ENCODE measurements around the gene ATP11A. TPM values are rescaled to one million over a fixed set of nuclear protein-coding genes. Genes with fewer than 3 reads are reported as not detected.

Gene ATP11A
- total RNA-seq, 1 donor from 2014 or later, result 70.9 TPM

DNA sequence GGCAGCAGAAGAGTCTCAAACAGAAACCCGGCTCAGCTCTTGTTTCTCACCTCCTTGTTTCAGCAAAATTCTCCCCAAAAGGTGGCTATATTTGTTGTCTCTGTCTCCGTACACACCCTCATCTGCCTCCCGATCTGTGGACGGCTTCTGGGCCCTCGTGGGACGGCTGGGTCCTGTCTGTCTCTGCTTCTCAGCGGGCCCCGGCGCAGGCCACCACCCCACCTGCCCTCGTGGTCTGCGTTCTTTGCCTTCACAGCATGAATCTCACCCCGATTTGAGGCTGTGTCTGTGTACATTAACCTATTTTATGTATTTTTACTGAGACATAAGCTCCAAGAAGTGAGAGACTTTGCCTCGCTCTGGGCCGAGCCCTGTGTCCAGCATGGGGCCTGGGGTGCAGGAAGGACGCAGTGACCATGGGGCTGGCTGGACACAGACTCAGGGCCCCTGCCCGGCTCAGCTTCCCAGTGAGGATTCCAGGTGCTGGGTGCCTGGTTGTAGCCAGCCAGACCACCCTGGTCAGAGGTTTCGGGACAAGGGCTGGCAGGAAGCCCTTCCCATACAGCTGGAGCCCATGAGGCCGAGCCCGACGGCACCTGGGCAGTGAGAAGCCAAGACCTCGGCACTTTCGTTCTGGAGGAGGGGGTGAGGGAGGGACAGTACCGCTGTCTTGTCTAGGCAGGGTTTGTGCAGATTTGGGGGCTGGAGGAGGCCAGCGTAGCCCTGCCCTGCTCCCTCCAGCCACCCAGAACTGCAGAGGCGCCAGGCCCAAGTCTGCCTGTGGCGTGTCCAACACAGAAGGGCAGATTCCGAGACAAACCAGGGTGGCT lies 200.7 kb downstream of the ATP11A start:
- Mint-ChIP-seq H3K27ac (no peak overlapping the region), H3K36me3 (no peaks in the 10 kb centered on the region), H3K9me3 (no peaks in the 10 kb centered on the region), H3K4me1 (ENCODE audit: unreplicated experiment) (peaks cover 24% of the 10 kb centered on the region), H3K27me3 (peaks cover 8% of the 10 kb centered on the region), H3K4me3 (no peak overlapping the region)
- TF ChIP-seq, protein P1, sequence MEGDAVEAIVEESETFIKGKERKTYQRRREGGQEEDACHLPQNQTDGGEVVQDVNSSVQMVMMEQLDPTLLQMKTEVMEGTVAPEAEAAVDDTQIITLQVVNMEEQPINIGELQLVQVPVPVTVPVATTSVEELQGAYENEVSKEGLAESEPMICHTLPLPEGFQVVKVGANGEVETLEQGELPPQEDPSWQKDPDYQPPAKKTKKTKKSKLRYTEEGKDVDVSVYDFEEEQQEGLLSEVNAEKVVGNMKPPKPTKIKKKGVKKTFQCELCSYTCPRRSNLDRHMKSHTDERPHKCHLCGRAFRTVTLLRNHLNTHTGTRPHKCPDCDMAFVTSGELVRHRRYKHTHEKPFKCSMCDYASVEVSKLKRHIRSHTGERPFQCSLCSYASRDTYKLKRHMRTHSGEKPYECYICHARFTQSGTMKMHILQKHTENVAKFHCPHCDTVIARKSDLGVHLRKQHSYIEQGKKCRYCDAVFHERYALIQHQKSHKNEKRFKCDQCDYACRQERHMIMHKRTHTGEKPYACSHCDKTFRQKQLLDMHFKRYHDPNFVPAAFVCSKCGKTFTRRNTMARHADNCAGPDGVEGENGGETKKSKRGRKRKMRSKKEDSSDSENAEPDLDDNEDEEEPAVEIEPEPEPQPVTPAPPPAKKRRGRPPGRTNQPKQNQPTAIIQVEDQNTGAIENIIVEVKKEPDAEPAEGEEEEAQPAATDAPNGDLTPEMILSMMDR (conservative IDR thresholded peaks at IDR 0.05), result no peak
- no peak for DNase-seq (ENCODE audit: extremely low spot score, unreplicated experiment)

DNA sequence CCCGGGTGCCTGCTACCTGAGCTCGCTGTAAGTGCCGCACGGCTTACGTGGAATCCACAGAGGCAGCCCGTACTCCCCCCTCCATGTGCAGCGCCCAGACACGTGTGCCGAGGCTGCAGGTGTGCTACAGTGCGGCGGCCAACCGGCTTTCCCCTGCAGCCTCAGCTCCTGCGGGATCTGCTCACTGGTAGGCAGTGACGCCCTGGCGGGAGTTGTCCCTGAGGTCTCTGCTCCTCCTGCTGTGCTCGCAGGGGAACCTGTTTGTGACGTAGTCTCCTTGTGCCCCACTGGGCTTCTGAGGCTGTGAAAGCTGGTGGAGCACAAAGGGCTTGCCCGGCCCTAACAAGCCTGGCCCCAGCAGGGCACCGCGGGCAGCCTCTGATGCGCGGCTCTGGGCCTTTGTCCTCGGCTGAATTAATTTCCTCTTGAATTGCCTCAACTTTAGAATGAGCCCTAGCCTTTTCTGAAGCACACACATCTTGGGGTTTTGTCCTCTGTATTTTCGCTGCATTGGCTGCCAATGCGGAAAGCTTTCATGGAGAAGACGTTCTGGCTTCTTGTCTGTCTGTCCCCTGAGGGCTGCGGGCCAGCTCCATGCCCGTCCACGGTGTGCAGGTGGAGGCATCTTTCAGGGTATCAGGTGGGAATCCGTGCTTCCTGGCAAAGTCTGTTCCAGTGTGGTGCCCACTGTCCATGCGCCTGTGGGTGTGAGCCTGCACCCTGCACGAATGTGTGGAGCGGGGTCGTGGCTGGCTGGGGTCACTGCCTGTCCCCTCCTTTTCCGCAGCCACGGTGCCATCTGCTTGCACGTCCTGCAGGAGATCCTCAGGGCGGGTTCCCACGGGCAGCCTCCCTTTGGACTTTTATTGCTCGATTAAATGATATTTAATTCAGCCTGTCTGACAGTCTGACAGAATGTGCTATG lies 201.9 kb downstream of the ATP11A start:
- Mint-ChIP-seq H3K4me3 (peak overlapping the region; percentile 63), H3K9me3 (no peaks in the 10 kb centered on the region), H3K4me1 (ENCODE audit: unreplicated experiment) (peaks cover 24% of the 10 kb centered on the region), H3K27ac (peak overlapping the region; percentile 92), H3K27me3 (peaks cover 8% of the 10 kb centered on the region), H3K36me3 (no peaks in the 10 kb centered on the region)
- TF ChIP-seq, protein P1 (conservative IDR thresholded peaks at IDR 0.05), result no peak
- no peak for DNase-seq (ENCODE audit: extremely low spot score, unreplicated experiment)

DNA sequence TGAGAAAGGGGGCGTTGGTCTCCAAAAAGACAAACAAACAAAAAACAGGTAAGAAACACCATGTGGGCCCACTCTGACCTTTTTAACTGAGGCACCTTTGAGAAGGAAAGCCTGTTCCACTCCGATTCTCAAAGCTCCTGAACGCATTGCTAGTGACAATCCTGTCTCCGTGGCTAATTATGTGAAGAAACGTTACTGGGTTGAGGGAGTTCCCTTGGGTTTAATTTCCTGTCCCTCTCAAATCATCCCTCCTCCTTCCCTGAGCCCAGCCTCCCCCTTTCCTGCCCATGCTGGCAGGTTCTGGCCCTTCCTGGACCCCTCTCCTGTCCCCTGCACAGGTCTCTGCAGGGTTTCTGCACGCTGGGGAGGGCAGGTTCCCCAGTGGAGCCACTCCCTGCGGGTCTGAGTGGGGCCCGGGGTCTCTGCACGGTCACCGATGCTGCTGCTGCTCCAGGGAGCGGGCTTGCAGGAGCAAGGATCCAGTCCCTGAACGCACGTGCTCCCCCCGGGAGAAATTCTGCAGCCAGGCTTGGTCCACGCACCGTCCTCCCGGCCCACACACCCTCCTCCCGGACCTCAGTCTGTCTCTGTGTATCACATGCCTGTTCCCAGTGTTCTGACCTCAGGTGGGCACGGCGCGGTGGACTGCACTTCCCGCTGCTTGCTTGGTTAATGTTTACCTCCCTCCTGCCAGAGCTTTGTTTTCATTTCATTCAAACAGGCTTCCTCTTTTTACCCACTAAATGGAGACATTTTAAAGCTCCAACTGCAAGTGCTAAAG lies 202.8 kb downstream of the ATP11A start:
- Mint-ChIP-seq H3K27ac (peak overlapping the region; percentile 92), H3K9me3 (no peaks in the 10 kb centered on the region), H3K4me3 (peak overlapping the region; percentile 63), H3K27me3 (peaks cover 8% of the 10 kb centered on the region), H3K4me1 (ENCODE audit: unreplicated experiment) (peaks cover 24% of the 10 kb centered on the region), H3K36me3 (no peaks in the 10 kb centered on the region)
- TF ChIP-seq, protein P1 (conservative IDR thresholded peaks at IDR 0.05), result no peak
- DNase-seq (ENCODE audit: extremely low spot score, unreplicated experiment), result no peak

DNA sequence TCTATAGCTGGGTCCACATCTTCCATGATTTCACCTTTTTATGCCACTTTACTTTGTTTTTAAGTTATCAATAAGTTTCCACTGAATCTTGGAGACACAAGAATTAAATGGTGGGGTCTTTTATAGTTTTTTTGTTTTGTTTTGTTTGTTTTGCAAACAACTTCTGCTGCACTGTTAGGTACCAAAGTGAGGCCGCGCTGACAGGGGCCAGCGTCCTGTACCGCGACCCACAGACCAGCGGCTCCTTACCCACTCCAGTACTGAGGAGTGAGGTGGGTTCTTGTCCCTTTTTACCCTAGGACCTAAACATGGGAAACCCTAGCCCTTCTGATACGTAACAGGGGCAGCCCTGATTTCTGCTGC lies 203.3 kb downstream of the ATP11A start:
- Mint-ChIP-seq H3K9me3 (no peaks in the 10 kb centered on the region), H3K36me3 (no peaks in the 10 kb centered on the region), H3K27me3 (peaks cover 8% of the 10 kb centered on the region), H3K4me3 (peak overlapping the region; percentile 63), H3K4me1 (ENCODE audit: unreplicated experiment) (peaks cover 24% of the 10 kb centered on the region), H3K27ac (peak overlapping the region; percentile 92)
- no peak for DNase-seq (ENCODE audit: extremely low spot score, unreplicated experiment)
- TF ChIP-seq, protein P1 (conservative IDR thresholded peaks at IDR 0.05), result no peak
